Measurements from ENCODE around the gene ZFR2. TPM values are rescaled to one million over a fixed set of nuclear protein-coding genes. Genes with fewer than 3 reads are reported as not detected.

ZFR2 gene
- total and polyA plus RNA-seq, 10 of the 15 experiments (the other 5 are each of a cell fraction or from before 2014, with no cell fraction given) = 0.18 TPM; not detected in 9

- H2AFZ ChIP-seq (ENCODE audit: control insufficient read depth, low read depth, low read length) = no peak overlapping the region
- H3K4me3 ChIP-seq = no peak overlapping the region
- H3K36me3 ChIP-seq (ENCODE audit: control insufficient read depth in 2 of 2, insufficient read depth in 2 of 2, low read length in 1 of 2) = no peaks in the 10 kb centered on the region
- peaks cover 11% of the 10 kb centered on the region for H3K4me1 ChIP-seq (ENCODE audit: control insufficient read depth, insufficient read depth, low read length)
- 3% methylated on average over 19 of the region's 19 CpGs for WGBS (ENCODE audit: insufficient coverage, insufficient replicate concordance, low lambda C conversion rate, missing lambda C conversion rate)
- ChIA-PET CTCF (no interaction called here), RAD21 (ENCODE audit: unreplicated experiment) (no interaction called here), POLR2A (no interaction called here), SMC1A (ENCODE audit: uncharacterized antibody, unreplicated experiment) (no interaction called here)
- FAIRE-seq = no peak
- H3K9ac ChIP-seq (ENCODE audit: control insufficient read depth, insufficient read depth, low read length) = no peak overlapping the region
- H3K79me2 ChIP-seq (ENCODE audit: control insufficient read depth, insufficient read depth, low read length) = no peaks in the 10 kb centered on the region
- no peak for DNase-seq (ENCODE audit: low read depth, low spot score)
- no peaks in the 10 kb centered on the region for H4K20me1 ChIP-seq (ENCODE audit: control insufficient read depth, insufficient read depth)
- H3K27ac ChIP-seq (ENCODE audit: control insufficient read depth, insufficient read depth) = no peak overlapping the region
- no peaks in the 10 kb centered on the region for H3K27me3 ChIP-seq (replicated peaks in 1 of 2; ENCODE audit: control insufficient read depth in 2 of 2, insufficient read depth in 2 of 2, low read length in 1 of 2)
- no peak overlapping the region for H3K4me2 ChIP-seq (ENCODE audit: control insufficient read depth, insufficient read depth)
- H3K9me3 ChIP-seq (replicated peaks; ENCODE audit: control insufficient read depth, insufficient read depth, low read length) = no peaks in the 10 kb centered on the region; the same call in 2 of the 3 replicates
- in situ Hi-C loops (cut with MboI) = no loop called here
- BruUV-seq (replicated peaks) = no TSS peak
- no peak for ATAC-seq
- intact Hi-C loops (cut with micrococcal nuclease; ENCODE audit: unreplicated experiment) = no loop called here
- no peak for TF ChIP-seq NR2C1 (IDR thresholded peaks at IDR 0.05)
- no peak for TF ChIP-seq POLR2AphosphoS2 (IDR thresholded peaks at IDR 0.05; ENCODE audit: low read depth, low read length)
- no peak for TF ChIP-seq ZNF687 (IDR thresholded peaks at IDR 0.05)
- no peak for TF ChIP-seq EED (IDR thresholded peaks at IDR 0.05; ENCODE audit: low read depth)
- TF ChIP-seq EP300 (IDR thresholded peaks at IDR 0.05; ENCODE audit: borderline replicate concordance in 1 of 2, control insufficient read depth in 1 of 2, low read depth in 2 of 2, low read length in 2 of 2) = no peak
- no peak for TF ChIP-seq JUNB (IDR thresholded peaks at IDR 0.05)
- no peak for TF ChIP-seq ZBTB33 (IDR thresholded peaks at IDR 0.05)
- TF ChIP-seq SKIL (IDR thresholded peaks at IDR 0.05; ENCODE audit: low read depth, poor library complexity, severe bottlenecking) = no peak
- no peak for TF ChIP-seq CBFB (IDR thresholded peaks at IDR 0.05; ENCODE audit: low read depth)
- TF ChIP-seq RELB (IDR thresholded peaks at IDR 0.05; ENCODE audit: low read depth) = no peak
- TF ChIP-seq NKRF (conservative IDR thresholded peaks at IDR 0.05) = no peak
- TF ChIP-seq CBX5 (IDR thresholded peaks at IDR 0.05; ENCODE audit: low read depth) = no peak
- TF ChIP-seq NFYA (IDR thresholded peaks at IDR 0.05; ENCODE audit: borderline replicate concordance, low read depth, low read length) = no peak
These were observed 61.7 kb downstream of the ZFR2 start for GRCh38 chr19:3807131-3807480.
